ENCODE measurements around the gene GJB4. TPM values are rescaled to one million over a fixed set of nuclear protein-coding genes. Genes with fewer than 3 reads are reported as not detected.

GJB4 gene
- total RNA-seq, 2 donors from 2014 or later, result 0.46 to 0.81 TPM

GRCh38 chr1:34749992-34750391 is 9.5 kb upstream of the GJB4 start:
- H3K27ac ChIP-seq (ENCODE audit: low read depth, low read length), result no peak overlapping the region
- Mint-ChIP-seq H3K27ac (peak overlapping the region; percentile 91), H3K36me3 (ENCODE audit: low read depth) (no peaks in the 10 kb centered on the region), H3K4me3 (peak overlapping the region; percentile 15), H3K4me1 (peaks cover 47% of the 10 kb centered on the region), H3K27me3 (ENCODE audit: insufficient read depth) (no peaks in the 10 kb centered on the region), H3K9me3 (no peaks in the 10 kb centered on the region)
- TF ChIP-seq, protein P1, sequence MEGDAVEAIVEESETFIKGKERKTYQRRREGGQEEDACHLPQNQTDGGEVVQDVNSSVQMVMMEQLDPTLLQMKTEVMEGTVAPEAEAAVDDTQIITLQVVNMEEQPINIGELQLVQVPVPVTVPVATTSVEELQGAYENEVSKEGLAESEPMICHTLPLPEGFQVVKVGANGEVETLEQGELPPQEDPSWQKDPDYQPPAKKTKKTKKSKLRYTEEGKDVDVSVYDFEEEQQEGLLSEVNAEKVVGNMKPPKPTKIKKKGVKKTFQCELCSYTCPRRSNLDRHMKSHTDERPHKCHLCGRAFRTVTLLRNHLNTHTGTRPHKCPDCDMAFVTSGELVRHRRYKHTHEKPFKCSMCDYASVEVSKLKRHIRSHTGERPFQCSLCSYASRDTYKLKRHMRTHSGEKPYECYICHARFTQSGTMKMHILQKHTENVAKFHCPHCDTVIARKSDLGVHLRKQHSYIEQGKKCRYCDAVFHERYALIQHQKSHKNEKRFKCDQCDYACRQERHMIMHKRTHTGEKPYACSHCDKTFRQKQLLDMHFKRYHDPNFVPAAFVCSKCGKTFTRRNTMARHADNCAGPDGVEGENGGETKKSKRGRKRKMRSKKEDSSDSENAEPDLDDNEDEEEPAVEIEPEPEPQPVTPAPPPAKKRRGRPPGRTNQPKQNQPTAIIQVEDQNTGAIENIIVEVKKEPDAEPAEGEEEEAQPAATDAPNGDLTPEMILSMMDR (conservative IDR thresholded peaks at IDR 0.05), result no peak
- 25 to 55% methylated on average over 8 of the region's 8 CpGs for WGBS, 2 experiments (ENCODE audit: insufficient coverage in 1 of 2, insufficient read length in 1 of 2)
- H3K9ac ChIP-seq (ENCODE audit: extremely low read depth, low read length, poor library complexity, severe bottlenecking), result no peak overlapping the region
- no peaks in the 10 kb centered on the region for H3K36me3 ChIP-seq (ENCODE audit: control insufficient read depth, insufficient read depth, low read length)
- peaks cover 12% of the 10 kb centered on the region for H3K4me1 ChIP-seq (ENCODE audit: control insufficient read depth, insufficient read depth, low read length)
- H3K9me3 ChIP-seq (ENCODE audit: control insufficient read depth, low read length), result peaks cover 8% of the 10 kb centered on the region
- no peaks in the 10 kb centered on the region for H3K27me3 ChIP-seq (ENCODE audit: control insufficient read depth, insufficient read depth, low read length, poor library complexity, severe bottlenecking)
- DNase-seq, result peak; percentile 82
- H3K4me3 ChIP-seq (ENCODE audit: low read length), result peak overlapping the region; percentile 36

DNA sequence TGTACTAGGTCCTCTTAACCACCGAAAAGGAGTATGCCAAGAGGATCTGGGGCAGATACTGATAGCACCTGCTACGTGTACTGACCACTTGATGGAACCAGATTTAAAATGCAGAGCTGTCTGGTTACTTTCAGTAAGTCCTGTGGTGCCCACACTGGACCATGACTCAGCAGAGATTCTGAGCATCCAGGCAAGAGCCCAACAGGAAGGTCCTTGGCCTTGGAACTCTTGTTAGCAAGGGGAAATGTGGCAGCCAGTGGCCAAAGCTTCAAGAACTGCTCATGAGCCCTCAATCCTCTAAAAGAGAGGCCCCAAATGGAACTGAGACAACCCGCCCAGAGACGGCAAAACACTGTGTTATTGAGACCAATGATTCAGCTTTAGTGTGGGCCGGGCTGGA is 8.9 kb upstream of the GJB4 start:
- Histone ChIP-seq H3K9ac (ENCODE audit: extremely low read depth, low read length, poor library complexity, severe bottlenecking) (no peak overlapping the region), H3K27ac (ENCODE audit: low read depth, low read length) (no peak overlapping the region), H3K9me3 (ENCODE audit: control insufficient read depth, low read length) (peaks cover 8% of the 10 kb centered on the region), H3K4me3 (ENCODE audit: low read length) (peak overlapping the region; percentile 36), H3K4me1 (ENCODE audit: control insufficient read depth, insufficient read depth, low read length) (peaks cover 12% of the 10 kb centered on the region), H3K36me3 (ENCODE audit: control insufficient read depth, insufficient read depth, low read length) (no peaks in the 10 kb centered on the region), H3K27me3 (ENCODE audit: control insufficient read depth, insufficient read depth, low read length, poor library complexity, severe bottlenecking) (no peaks in the 10 kb centered on the region)
- no peak for DNase-seq
- H3K36me3 Mint-ChIP-seq (ENCODE audit: low read depth), result no peaks in the 10 kb centered on the region
- 84 to 90% methylated on average over 1 to 5 of the region's 5 CpGs for WGBS, 2 experiments (ENCODE audit: insufficient coverage in 1 of 2, insufficient read length in 1 of 2)
- H3K9me3 Mint-ChIP-seq, result no peaks in the 10 kb centered on the region
- TF ChIP-seq, protein P1 (conservative IDR thresholded peaks at IDR 0.05), result no peak
- no peaks in the 10 kb centered on the region for H3K27me3 Mint-ChIP-seq (ENCODE audit: insufficient read depth)
- H3K4me1 Mint-ChIP-seq, result peaks cover 49% of the 10 kb centered on the region
- H3K4me3 Mint-ChIP-seq, result no peak overlapping the region
- H3K27ac Mint-ChIP-seq, result peak overlapping the region; percentile 91

DNA sequence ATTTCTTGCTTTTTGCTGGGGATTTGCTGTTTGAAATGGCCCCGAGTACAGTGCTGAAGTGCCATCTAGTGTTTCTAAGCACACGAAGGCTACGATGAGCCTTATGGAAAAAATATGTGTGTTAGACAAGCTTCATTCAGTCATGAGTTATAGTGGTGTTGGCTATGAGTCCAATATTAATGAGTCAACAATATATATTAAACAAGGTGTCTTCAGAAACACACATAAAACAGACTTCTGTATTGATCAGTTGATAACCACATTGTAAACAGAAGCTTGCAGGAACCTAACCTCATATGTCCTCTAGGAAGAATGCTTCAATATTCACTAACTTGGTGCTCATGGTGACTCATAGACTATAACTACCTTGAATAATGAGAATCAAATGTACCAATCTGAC is 6.4 kb upstream of the GJB4 start:
- TF ChIP-seq, protein P1 (conservative IDR thresholded peaks at IDR 0.05), result no peak
- peaks cover 40% of the 10 kb centered on the region for H3K4me1 Mint-ChIP-seq
- H3K9me3 ChIP-seq (ENCODE audit: control insufficient read depth, low read length), result peaks cover 8% of the 10 kb centered on the region
- no peak for DNase-seq
- no peaks in the 10 kb centered on the region for H3K27me3 ChIP-seq (ENCODE audit: control insufficient read depth, insufficient read depth, low read length, poor library complexity, severe bottlenecking)
- H3K27me3 Mint-ChIP-seq (ENCODE audit: insufficient read depth), result no peaks in the 10 kb centered on the region
- no peaks in the 10 kb centered on the region for H3K36me3 Mint-ChIP-seq (ENCODE audit: low read depth)
- H3K9ac ChIP-seq (ENCODE audit: extremely low read depth, low read length, poor library complexity, severe bottlenecking), result no peak overlapping the region
- H3K27ac ChIP-seq (ENCODE audit: low read depth, low read length), result no peak overlapping the region
- 80 to 89% methylated on average over 1 to 3 of the region's 3 CpGs for WGBS, 2 experiments (ENCODE audit: insufficient coverage in 1 of 2, insufficient read length in 1 of 2)
- no peak overlapping the region for H3K27ac Mint-ChIP-seq
- no peaks in the 10 kb centered on the region for H3K36me3 ChIP-seq (ENCODE audit: control insufficient read depth, insufficient read depth, low read length)
- H3K9me3 Mint-ChIP-seq, result no peaks in the 10 kb centered on the region
- peaks cover 12% of the 10 kb centered on the region for H3K4me1 ChIP-seq (ENCODE audit: control insufficient read depth, insufficient read depth, low read length)
- H3K4me3 Mint-ChIP-seq, result no peak overlapping the region
- peak overlapping the region; percentile 5 for H3K4me3 ChIP-seq (ENCODE audit: low read length)
